Epithelial cell of umbilical artery (primary cell): Measurements from ENCODE around the gene PEX11G. TPM values are rescaled to one million over a fixed set of nuclear protein-coding genes. Genes with fewer than 3 reads are reported as not detected.

Experiments used
- total RNA-seq: library from RNA; depleted of rRNA; stranded (reverse); fragments of >200 nt; gene quantifications from 2 replicates; pipeline ENCODE4 v1.2.3, GENCODE V29; 2014

The PEX11G gene
- total RNA-seq = 0.91 and 3.2 TPM in 2 replicates

DNA sequence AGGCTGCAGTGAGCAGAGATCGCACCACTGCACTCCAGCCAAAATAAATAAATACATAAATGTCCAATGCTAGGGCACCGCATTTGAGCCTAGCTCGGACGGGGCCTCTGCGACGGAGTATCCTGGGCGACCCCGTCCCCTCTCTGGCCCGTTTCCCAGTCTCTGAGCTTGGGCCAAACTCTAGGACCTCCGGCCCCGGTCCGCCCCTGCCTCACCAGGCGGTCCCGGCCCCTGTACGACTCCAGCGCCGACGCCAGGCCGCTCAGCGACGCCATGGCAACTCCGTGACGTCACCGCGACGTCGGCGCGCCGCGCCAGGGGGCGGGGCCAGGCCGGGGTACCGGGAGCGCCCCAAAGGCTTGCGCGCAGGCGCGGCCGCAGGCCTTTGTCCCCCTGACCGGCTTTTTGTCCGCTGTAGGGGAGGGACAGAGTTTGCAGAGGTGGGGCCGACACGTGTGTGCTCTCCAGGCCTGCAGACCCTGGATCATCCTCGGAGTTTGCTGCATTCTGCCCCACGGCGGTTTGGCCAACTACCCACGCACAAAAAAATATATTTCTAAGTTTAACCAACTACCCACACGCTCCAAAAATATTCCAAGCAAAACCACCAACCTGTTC, at the start of gene PEX11G:
PEX11G (minus strand) TSS at position 300 of the 618 bp plus-strand sequence; CDS start at position 275, 25 bp downstream.

DNA sequence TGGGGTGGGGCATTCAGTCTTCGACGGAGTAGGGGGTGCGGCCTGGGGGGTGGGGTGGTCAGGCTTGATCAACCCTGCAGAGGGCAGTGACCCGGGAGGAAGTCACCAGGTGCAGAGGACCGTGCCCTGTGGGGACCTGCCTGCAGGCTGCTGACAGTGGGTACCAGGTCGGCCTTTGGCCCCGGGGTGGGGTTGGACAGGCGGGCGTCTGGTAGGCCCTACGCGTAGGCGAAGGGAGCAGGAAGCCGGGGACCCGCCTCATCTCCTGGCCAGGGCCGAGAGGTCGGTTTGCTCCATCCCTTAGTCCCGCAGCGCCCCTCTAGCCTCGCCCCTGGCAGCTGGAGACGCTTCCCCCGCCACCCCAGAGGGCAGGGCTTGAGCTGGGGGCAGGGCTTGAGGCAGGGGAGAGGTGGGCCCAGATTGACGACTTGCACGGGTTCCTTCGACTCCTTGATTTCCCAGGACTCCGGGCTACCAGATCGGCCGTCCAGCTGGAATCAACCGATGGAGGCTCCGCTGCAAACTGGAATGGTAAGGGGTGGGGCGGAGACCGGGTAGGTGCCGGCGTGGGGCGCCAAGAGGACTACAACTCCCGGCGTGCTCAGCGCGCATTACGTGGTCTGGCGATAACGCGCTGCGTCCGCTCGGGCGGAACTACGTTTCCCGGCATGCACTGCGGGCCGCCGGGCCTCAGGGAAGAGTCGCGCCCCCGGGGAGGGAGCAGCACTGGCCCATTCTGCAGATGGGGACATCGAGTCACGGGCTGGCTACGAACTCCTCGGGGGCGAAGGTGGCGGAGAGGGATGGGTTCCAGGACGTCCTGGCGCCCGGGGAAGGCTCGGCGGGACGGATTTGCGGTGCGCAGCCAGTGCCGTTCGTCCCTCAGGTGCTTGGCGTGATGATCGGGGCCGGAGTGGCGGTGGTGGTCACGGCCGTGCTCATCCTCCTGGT, 46.5 kb upstream of the PEX11G start, which contains the start of gene PNPLA6:
PNPLA6 (plus strand) TSS at position 671 of the 951 bp plus-strand sequence; CDS start at position 743, 72 bp downstream.

DNA sequence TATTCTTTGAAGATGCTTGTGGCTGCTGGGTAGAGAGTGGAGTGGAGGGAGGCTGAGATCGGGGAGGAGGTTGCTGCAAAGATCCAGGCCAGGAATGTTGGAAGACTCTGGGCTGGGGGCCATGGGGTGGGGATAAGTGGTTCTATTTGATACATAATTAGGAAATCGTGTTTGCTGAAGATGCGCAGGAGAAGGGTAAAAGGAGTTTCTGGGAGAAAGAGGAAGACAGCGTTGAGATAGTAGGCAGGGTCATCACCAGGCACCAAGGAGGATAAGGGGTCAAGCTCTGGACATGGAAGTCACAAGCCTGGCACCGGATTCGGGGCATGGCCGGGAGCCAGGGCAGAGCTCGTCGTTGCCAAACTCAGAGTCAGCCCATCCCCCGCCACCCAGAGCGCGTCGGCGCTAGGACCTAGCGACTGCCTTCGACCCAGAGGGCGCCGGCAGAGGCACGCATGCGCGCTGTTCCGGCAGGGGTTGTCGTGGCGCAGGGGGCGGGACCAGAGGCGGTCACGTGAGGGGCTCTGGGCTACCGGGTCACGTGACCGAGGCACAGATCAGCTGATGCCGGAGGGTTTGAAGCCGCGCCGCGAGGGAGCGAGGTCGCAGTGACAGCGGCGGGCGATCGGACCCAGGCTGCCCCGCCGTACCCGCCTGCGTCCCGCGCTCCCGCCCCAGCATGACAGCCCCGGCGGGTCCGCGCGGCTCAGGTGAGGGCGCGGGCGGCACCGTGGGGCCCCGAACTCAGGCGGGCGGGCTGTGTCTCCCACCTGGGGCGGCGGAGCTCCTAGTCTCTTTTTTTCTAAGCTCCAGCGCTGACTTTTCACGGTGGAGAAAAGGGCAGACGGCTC, 33.5 kb upstream of the PEX11G start, which contains the start of gene MCOLN1:
MCOLN1 (plus strand) TSS at position 553 of the 851 bp plus-strand sequence; CDS start at position 680, 127 bp downstream.

DNA sequence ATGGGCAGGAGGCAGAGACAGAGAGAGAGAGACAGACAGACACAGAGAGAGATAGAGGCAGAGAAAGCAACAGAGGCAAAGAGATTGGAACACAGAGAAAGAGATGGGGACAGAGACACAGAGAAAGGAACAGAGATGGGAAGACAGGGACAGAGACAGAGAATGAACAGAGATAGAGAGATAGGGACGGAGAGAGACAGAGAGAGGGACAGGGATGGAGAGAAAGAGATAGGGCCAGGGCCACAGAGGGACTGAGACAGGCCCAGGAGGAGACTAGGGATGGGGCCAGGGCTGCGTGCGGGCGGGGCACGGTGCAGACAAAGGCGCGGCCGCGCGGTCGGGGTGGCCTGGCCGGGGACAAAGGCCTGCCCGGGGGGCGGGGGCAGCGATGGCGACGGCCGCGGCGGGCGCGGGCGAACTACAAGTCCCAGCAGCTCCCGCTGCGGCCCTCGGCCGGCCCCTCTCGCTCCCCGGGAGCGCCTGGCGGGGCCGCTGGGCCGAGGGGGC, 26.9 kb upstream of the PEX11G start, which contains the start of gene ZNF358:
ZNF358 (plus strand) TSS at position 459 of the 507 bp plus-strand sequence. CDS start 3,140 bp downstream, outside the sequence.

Other genes with a start within 250 kb of the PEX11G start
- gene INSR, start 194.6 kb downstream of the PEX11G start, total RNA-seq = 21.6 and 50.0 TPM in 2 replicates
- gene ARHGEF18, start 140.1 kb downstream of the PEX11G start, total RNA-seq = 29.6 and 31.0 TPM in 2 replicates
- gene ZNF358, start 27.1 kb upstream of the PEX11G start, total RNA-seq = 10.0 and 12.7 TPM in 2 replicates
- 1.3 and 3.0 TPM in 2 replicates for gene MCOLN1, start 33.6 kb upstream of the PEX11G start, total RNA-seq
- 68.2 and 79.0 TPM in 2 replicates for gene PNPLA6, start 46.7 kb upstream of the PEX11G start, total RNA-seq
- under 0.01 TPM in 1 of 2 replicates, not detected in the other for gene CAMSAP3, start 106.8 kb upstream of the PEX11G start, total RNA-seq
- gene XAB2, start 140.5 kb upstream of the PEX11G start, total RNA-seq = 22.4 and 23.7 TPM in 2 replicates
- 7.3 and 41.3 TPM in 2 replicates for gene PET100, start 140.8 kb upstream of the PEX11G start, total RNA-seq
- not detected in 2 replicates for gene PCP2, start 144.7 kb upstream of the PEX11G start, total RNA-seq
- gene STXBP2, start 148.1 kb upstream of the PEX11G start, total RNA-seq = 18.8 and 31.5 TPM in 2 replicates
- not detected in 2 replicates for gene RETN, start 180.0 kb upstream of the PEX11G start, total RNA-seq
- not detected in 2 replicates for gene MCEMP1, start 188.1 kb upstream of the PEX11G start, total RNA-seq
- 77.8 and 89.3 TPM in 2 replicates for gene TRAPPC5, start 191.8 kb upstream of the PEX11G start, total RNA-seq
- not detected in 2 replicates for gene FCER2, start 213.1 kb upstream of the PEX11G start, total RNA-seq
- not detected in 2 replicates for gene CLEC4G, start 243.1 kb upstream of the PEX11G start, total RNA-seq